Motor neuron (in vitro differentiated cells): ENCODE results near the gene AQP3. TPM values are rescaled to one million over a fixed set of nuclear protein-coding genes. Genes with fewer than 3 reads are reported as not detected.
"Not testable (repeated sequence)": the region's sequence is repeated elsewhere in the genome, so short reads cannot be mapped to it uniquely, and the experiment has no call there.

ENCODE experiments used
- ATAC-seq, 8 experiments: fragments of 200-7000 bp; cut with Tn5 transposase; replicated peaks in 6 of 8; 2 replicates each; pipeline ENCODE4 v1.8.0; 2021; ENCODE audit warnings: mild to moderate bottlenecking in 8 of 8, moderate library complexity in 8 of 8
- H3K27ac ChIP-seq, 2 donors: fragments of 250-450 bp; sonication (Bioruptor Pico); 2 replicates each; pipeline ENCODE4 v1.9.0; 2021; ENCODE audit warnings: antibody characterized with exemption in 2 of 2, mild to moderate bottlenecking in 2 of 2, moderate library complexity in 1 of 2
- H3K4me1 ChIP-seq, 2 donors: fragments of 250-450 bp; sonication (Bioruptor Pico); replicated peaks in 1 of 2; 2 replicates each; pipeline ENCODE4 v1.6.1; 2021; ENCODE audit warnings: antibody characterized with exemption in 2 of 2, mild to moderate bottlenecking in 2 of 2, moderate library complexity in 1 of 2
- H3K4me3 ChIP-seq, 5 donors: fragments of 250-450 bp; sonication (Bioruptor Pico); 2 replicates each; pipeline ENCODE4 v1.9.0; 2021; ENCODE audit warnings: antibody characterized with exemption in 5 of 5, mild to moderate bottlenecking in 5 of 5, moderate library complexity in 4 of 5
- WGBS, 10 experiments: fragments of 450-650 bp; shearing (Covaris generic); methylation state at CpG; one replicate each; pipeline ENCODE4 v1.0.0; 2022; 5-methylcytosine and 5-hydroxymethylcytosine counted together
- in situ Hi-C, 9 experiments: fragments of 400-800 bp; cut with MboI; loops; one replicate each; pipeline ENCODE4 v1.15.0; 2021; ENCODE audit warnings: low sequenced_read_pairs in 9 of 9, low pct_unique_long_range_greater_than_20kb in 2 of 9; ENCODE audit not compliant: unreplicated experiment in 9 of 9
- total RNA-seq, 8 experiments: library from RNA; unstranded; fragments of 300-600 nt; gene quantifications; 2 replicates each; pipeline versions ENCODE4 v1.2.3 to v1.2.4, GENCODE V29; 2022

The AQP3 gene
- total RNA-seq, 8 experiments from 2014 or later = 0.27 to 77.5 (median 1.3) TPM

GRCh38 chr9:33434317-33435105, 12.9 kb downstream of the AQP3 start:
- H3K27ac ChIP-seq = no peak overlapping the region
- in situ Hi-C loops = no loop called here
- H3K4me1 ChIP-seq = no peaks in the 10 kb centered on the region
- no peak overlapping the region for H3K4me3 ChIP-seq
- no peak for ATAC-seq
- 0 to 80% (median 66%) methylated on average over 1 to 4 of the region's 16 CpGs; no CpG with 5 or more reads in 5 of the 10 experiments for WGBS, 10 experiments

- H3K4me3 ChIP-seq = no peak overlapping the region
- no peak for ATAC-seq
Measured at GRCh38 chr9:33433871-33434270, 13.5 kb downstream of the AQP3 start.

DNA sequence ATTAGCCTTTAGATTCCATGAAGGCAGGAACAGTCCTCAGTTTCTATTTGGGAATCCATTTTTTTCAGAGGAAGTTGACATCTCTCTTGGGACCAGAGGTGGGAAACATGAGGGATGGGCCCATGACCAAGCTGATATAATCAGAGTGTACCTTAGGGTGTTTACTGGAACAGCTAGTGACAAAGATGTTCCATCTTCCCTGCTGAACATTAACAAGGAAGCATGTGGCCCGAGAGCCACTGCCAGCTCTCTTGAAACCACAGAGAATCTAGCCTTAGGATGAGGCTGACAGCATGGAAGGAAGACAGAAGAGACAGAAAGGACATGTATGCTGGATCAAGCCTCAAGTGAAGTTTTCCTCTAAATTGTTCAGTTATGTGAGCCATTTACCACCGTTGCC, 16.0 kb downstream of the AQP3 start:
- no peak overlapping the region for H3K4me3 ChIP-seq
- 13 to 100% (median 80%) methylated on average over 1 to 2 of the region's 2 CpGs; no CpG with 5 or more reads in 3 of the 10 experiments for WGBS, 10 experiments
- no peak overlapping the region for H3K27ac ChIP-seq
- no peaks in the 10 kb centered on the region for H3K4me1 ChIP-seq
- ATAC-seq = no peak
- in situ Hi-C loops = no loop called here

More at GRCh38 chr9:33433871-33434270, 13.5 kb downstream of the AQP3 start:
- WGBS, 10 experiments = 20 to 90% (median 80%) methylated on average over 1 to 7 of the region's 8 CpGs; no CpG with 5 or more reads in 1 of the 10 experiments
- in situ Hi-C loops = no loop called here
- Histone ChIP-seq H3K27ac (no peak overlapping the region), H3K4me1 (no peaks in the 10 kb centered on the region)

GRCh38 chr9:33430942-33431341, 16.5 kb downstream of the AQP3 start:
- Histone ChIP-seq H3K4me3 (no peak overlapping the region), H3K4me1 (no peaks in the 10 kb centered on the region), H3K27ac (no peak overlapping the region)
- in situ Hi-C loops = no loop called here
- 40 to 80% methylated on average over 1 of the region's 1 CpG; no CpG with 5 or more reads in 8 of the 10 experiments for WGBS, 10 experiments
- ATAC-seq = peak in 2 of 8 experiments; percentile 20 to 49

- ATAC-seq = peak in 2 of 8 experiments; percentile 16 to 18
- no peak overlapping the region for H3K4me3 ChIP-seq
- H3K27ac ChIP-seq = no peak overlapping the region
- in situ Hi-C loops = no loop called here
- no peaks in the 10 kb centered on the region for H3K4me1 ChIP-seq
- 60 to 100% (median 88%) methylated on average over 1 to 3 of the region's 3 CpGs; no CpG with 5 or more reads in 2 of the 10 experiments for WGBS, 10 experiments
Measured at GRCh38 chr9:33429256-33429985, 18.0 kb downstream of the AQP3 start.

- in situ Hi-C loops = no loop called here
- Histone ChIP-seq H3K4me1 (no peaks in the 10 kb centered on the region), H3K27ac (no peak overlapping the region), H3K4me3 (no peak overlapping the region)
- WGBS, 10 experiments = 60 to 100% (median 93%) methylated on average over 1 to 7 of the region's 7 CpGs; no CpG with 5 or more reads in 2 of the 10 experiments
- no peak for ATAC-seq
Measured at GRCh38 chr9:33426843-33427293, 20.5 kb downstream of the AQP3 start.

GRCh38 chr9:33425128-33425533, 22.3 kb downstream of the AQP3 start:
- no peaks in the 10 kb centered on the region for H3K4me1 ChIP-seq
- in situ Hi-C loops = no loop called here
- no peak overlapping the region for H3K4me3 ChIP-seq
- ATAC-seq = peak in 1 of 8 experiments; percentile 32
- no peak overlapping the region for H3K27ac ChIP-seq
- WGBS, 10 experiments = 63 to 100% (median 87%) methylated on average over 1 to 4 of the region's 4 CpGs

- 72 to 100% (median 95%) methylated on average over 2 to 6 of the region's 6 CpGs; no CpG with 5 or more reads in 4 of the 10 experiments for WGBS, 10 experiments
- H3K4me1 ChIP-seq, in situ Hi-C loops, ATAC-seq, H3K4me3 ChIP-seq, H3K27ac ChIP-seq: not testable (repeated sequence)
Measured at GRCh38 chr9:33424492-33424891, 22.9 kb downstream of the AQP3 start.

- H3K27ac ChIP-seq, ATAC-seq, H3K4me3 ChIP-seq, H3K4me1 ChIP-seq, in situ Hi-C loops: not testable (repeated sequence)
- WGBS, 10 experiments = 80 to 92% methylated on average over 1 to 2 of the region's 7 CpGs; no CpG with 5 or more reads in 8 of the 10 experiments
Measured at GRCh38 chr9:33424043-33424442, 23.4 kb downstream of the AQP3 start.

DNA sequence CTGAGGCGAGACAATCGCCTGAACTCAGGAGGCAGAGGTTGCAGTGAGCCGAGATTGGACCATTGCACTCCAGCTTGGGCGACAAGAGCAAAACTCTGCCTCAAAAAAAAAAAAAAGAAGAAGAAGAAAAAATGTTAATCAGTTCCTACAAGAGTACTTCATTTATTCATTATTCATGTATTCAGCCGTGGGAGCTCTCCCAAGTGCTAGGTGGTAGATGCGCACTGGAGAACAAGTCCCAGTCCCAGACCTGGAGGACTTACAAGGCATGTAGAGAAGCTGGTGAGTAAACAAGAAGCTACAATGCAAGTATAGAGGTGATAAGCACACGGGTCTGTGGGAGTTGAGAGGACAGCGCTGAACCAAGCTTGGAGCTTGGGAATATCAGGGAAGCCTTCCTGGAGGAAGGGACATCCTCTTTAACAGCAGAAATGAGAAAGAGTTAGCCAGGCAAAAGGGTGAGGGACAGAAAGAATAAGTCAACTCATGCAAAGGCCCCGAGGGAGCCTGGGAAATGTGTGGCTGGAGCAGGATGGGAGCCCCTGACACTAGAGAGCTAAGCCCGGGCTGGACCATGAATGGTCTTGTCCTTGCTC, 27.6 kb downstream of the AQP3 start:
- Histone ChIP-seq H3K4me3 (no peak overlapping the region), H3K4me1 (no peaks in the 10 kb centered on the region), H3K27ac (no peak overlapping the region)
- peak in 3 of 8 experiments; percentile 64 to 79 (median 79) for ATAC-seq
- in situ Hi-C loops = no loop called here
- WGBS, 10 experiments = 49 to 96% (median 67%) methylated on average over 1 to 6 of the region's 10 CpGs

DNA sequence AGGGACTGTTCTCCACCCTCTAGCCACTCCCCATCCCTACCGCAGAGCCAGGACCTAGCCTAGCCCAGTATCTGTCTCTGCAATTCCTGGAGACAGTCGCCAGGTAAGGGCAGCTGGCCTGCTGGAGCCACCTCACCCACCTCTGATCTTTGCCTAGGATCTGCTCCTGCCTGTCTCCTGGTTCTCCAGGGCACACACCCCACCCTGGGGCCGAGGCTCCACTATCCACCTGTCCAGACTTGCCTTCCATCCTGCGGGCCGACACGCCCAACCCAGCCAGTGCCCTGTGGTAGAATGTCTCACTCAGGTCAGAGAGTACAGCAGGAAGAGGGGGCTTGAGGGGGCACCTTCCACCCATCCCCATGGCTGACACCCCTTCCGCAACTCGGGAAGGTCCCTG, 29.3 kb downstream of the AQP3 start:
- in situ Hi-C loops = no loop called here
- WGBS, 10 experiments = 0 to 100% (median 79%) methylated on average over 1 to 4 of the region's 8 CpGs; no CpG with 5 or more reads in 6 of the 10 experiments
- no peak overlapping the region for H3K27ac ChIP-seq
- H3K4me1 ChIP-seq = no peaks in the 10 kb centered on the region
- no peak overlapping the region for H3K4me3 ChIP-seq
- no peak for ATAC-seq

DNA sequence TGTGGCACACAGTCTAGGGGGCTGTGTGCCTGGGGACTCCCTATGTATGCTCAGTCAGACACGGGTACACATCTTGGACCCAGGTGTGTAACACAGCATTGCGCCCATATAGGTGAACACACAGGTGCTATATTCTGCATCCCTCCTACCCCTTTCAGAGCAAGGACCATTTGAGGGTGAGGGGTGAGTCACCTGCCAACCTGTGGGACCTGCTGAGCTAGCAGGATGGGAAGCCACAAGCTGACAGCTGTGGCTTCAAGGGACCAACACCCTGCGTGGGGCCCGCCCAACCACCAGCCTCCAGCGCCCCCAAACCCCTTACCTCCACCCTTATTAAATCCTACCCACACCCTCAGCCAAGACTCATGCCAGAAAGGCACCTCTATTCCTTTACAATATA, 30.4 kb downstream of the AQP3 start:
- Histone ChIP-seq H3K4me1 (no peaks in the 10 kb centered on the region), H3K27ac (no peak overlapping the region), H3K4me3 (no peak overlapping the region)
- 62% methylated on average over 4 of the region's 5 CpGs; no CpG with 5 or more reads in 9 of the 10 experiments for WGBS, 10 experiments
- in situ Hi-C loops = no loop called here
- ATAC-seq = no peak

GRCh38 chr9:33415501-33416038, 31.8 kb downstream of the AQP3 start:
- no peaks in the 10 kb centered on the region for H3K4me1 ChIP-seq
- H3K4me3 ChIP-seq = no peak overlapping the region
- H3K27ac ChIP-seq = no peak overlapping the region
- ATAC-seq = peak; percentile 23 to 91 (median 57)
- in situ Hi-C loops = no loop called here
- WGBS, 10 experiments = 11 to 71% (median 47%) methylated on average over 1 to 6 of the region's 9 CpGs; no CpG with 5 or more reads in 4 of the 10 experiments
